WTC11 (cell line): ENCODE results near the gene HES3. TPM values are rescaled to one million over a fixed set of nuclear protein-coding genes. Genes with fewer than 3 reads are reported as not detected.

Experiments
- ATAC-seq: fragments of 200-7000 bp; cut with Tn5 transposase; 2 replicates; pipeline ENCODE4 v1.10.0; 2021; ENCODE audit warnings: mild to moderate bottlenecking, moderate library complexity
- CTCF ChIA-PET: fragments of 300-600 bp; sonication (Branson Sonifier 250); formaldehyde crosslinking; loops from one replicate; lab custom pipeline; 2021; ENCODE audit warnings: antibody characterized with exemption; lab: Charles Lee
- POLR2A ChIA-PET: fragments of 350-600 bp; sonication (Branson Sonifier 250); formaldehyde crosslinking; loops from one replicate; lab custom pipeline; 2021; ENCODE audit warnings: antibody characterized with exemption; lab: Charles Lee
- DNase-seq: peaks from one replicate; pipeline ENCODE4 v3.0.0; 2021; ENCODE audit warnings: low spot score
- H3K27ac Mint-ChIP-seq: 2 replicates; pipeline ENCODE4 v1.8.0; 2021; ENCODE audit warnings: mixed read lengths
- H3K27me3 Mint-ChIP-seq: 2 replicates; pipeline ENCODE4 v1.8.0; 2021; ENCODE audit warnings: low read depth, mild to moderate bottlenecking, moderate library complexity, mixed read lengths
- H3K36me3 Mint-ChIP-seq: 2 replicates; pipeline ENCODE4 v1.8.0; 2021; ENCODE audit warnings: mixed read lengths
- H3K4me1 Mint-ChIP-seq: 2 replicates; pipeline ENCODE4 v1.8.0; 2022; ENCODE audit warnings: mixed read lengths
- H3K4me3 Mint-ChIP-seq: 2 replicates; pipeline ENCODE4 v1.8.0; 2021; ENCODE audit warnings: mild to moderate bottlenecking, moderate library complexity, mixed read lengths
- H3K9me3 Mint-ChIP-seq: 2 replicates; pipeline ENCODE4 v1.8.0; 2021; ENCODE audit warnings: mixed read lengths
- ATF1 ChIP-seq: sonication (generic); formaldehyde crosslinking; IDR thresholded peaks from 2 replicates; pipeline ENCODE4 v1.8.1; 2023; ENCODE audit warnings: mild to moderate bottlenecking, moderate library complexity, missing genetic modification reagents
- CREB1 ChIP-seq: sonication (generic); formaldehyde crosslinking; IDR thresholded peaks from 2 replicates; pipeline ENCODE4 v1.8.0; 2023; ENCODE audit warnings: mild to moderate bottlenecking, missing genetic modification reagents
- E2F1 ChIP-seq: sonication (generic); formaldehyde crosslinking; IDR thresholded peaks from 2 replicates; pipeline ENCODE4 v1.8.0; 2022; ENCODE audit warnings: mild to moderate bottlenecking, missing genetic modification reagents
- E2F5 ChIP-seq: sonication (generic); formaldehyde crosslinking; IDR thresholded peaks from 2 replicates; pipeline ENCODE4 v1.8.1; 2022; ENCODE audit warnings: mild to moderate bottlenecking, moderate library complexity, missing genetic modification reagents
- FOXJ3 ChIP-seq: sonication (generic); formaldehyde crosslinking; IDR thresholded peaks from 2 replicates; pipeline ENCODE4 v1.9.0; 2021; ENCODE audit warnings: missing genetic modification reagents, mild to moderate bottlenecking, borderline replicate concordance
- FOXP1 ChIP-seq: sonication (generic); formaldehyde crosslinking; IDR thresholded peaks from 2 replicates; pipeline ENCODE4 v1.8.0; 2022; ENCODE audit warnings: missing genetic modification reagents, mild to moderate bottlenecking, moderate library complexity, borderline replicate concordance
- GABPB1 ChIP-seq: sonication (generic); formaldehyde crosslinking; IDR thresholded peaks from 2 replicates; pipeline ENCODE4 v1.8.1; 2023; ENCODE audit warnings: mild to moderate bottlenecking, missing genetic modification reagents
- IRF1 ChIP-seq: sonication (generic); formaldehyde crosslinking; IDR thresholded peaks from 2 replicates; pipeline ENCODE4 v1.8.0; 2023; ENCODE audit warnings: missing genetic modification reagents
- JAZF1 ChIP-seq: fragments of 250-450 bp; sonication (Bioruptor Pico); IDR thresholded peaks from 2 replicates; pipeline ENCODE4 v1.9.0; 2021; ENCODE audit warnings: moderate library complexity, mild to moderate bottlenecking, inconsistent platforms
- MXD4 ChIP-seq: fragments of 250-450 bp; sonication (Bioruptor Pico); IDR thresholded peaks from 2 replicates; pipeline ENCODE4 v1.8.0; 2021; ENCODE audit warnings: mild to moderate bottlenecking, moderate library complexity, borderline replicate concordance
- NFYB ChIP-seq: sonication (generic); formaldehyde crosslinking; conservative IDR thresholded peaks from 2 replicates; pipeline ENCODE4 v1.8.0; 2022; ENCODE audit warnings: low read depth, missing genetic modification reagents
- NR2C2 ChIP-seq: sonication (generic); formaldehyde crosslinking; IDR thresholded peaks from 2 replicates; pipeline ENCODE4 v1.8.0; 2022; ENCODE audit warnings: mild to moderate bottlenecking, missing genetic modification reagents
- SMAD3 ChIP-seq: sonication (generic); formaldehyde crosslinking; IDR thresholded peaks from 2 replicates; pipeline ENCODE4 v1.8.0; 2022; ENCODE audit warnings: missing genetic modification reagents, mild to moderate bottlenecking, borderline replicate concordance
- SOX15 ChIP-seq: fragments of 250-450 bp; sonication (Bioruptor Pico); IDR thresholded peaks from 2 replicates; pipeline ENCODE4 v1.9.0; 2021; ENCODE audit warnings: mild to moderate bottlenecking
- SP1 ChIP-seq: sonication (generic); formaldehyde crosslinking; conservative IDR thresholded peaks from 2 replicates; pipeline ENCODE4 v1.8.1; 2022; ENCODE audit warnings: missing genetic modification reagents
- TEAD1 ChIP-seq: sonication (generic); formaldehyde crosslinking; IDR thresholded peaks from 2 replicates; pipeline ENCODE4 v1.8.0; 2022; ENCODE audit warnings: mild to moderate bottlenecking, missing genetic modification reagents
- TEAD4 ChIP-seq: sonication (generic); formaldehyde crosslinking; IDR thresholded peaks from 2 replicates; pipeline ENCODE4 v1.8.0; 2022; ENCODE audit warnings: mild to moderate bottlenecking, missing genetic modification reagents
- TP53 ChIP-seq: sonication (generic); formaldehyde crosslinking; IDR thresholded peaks from 2 replicates; pipeline ENCODE4 v1.8.1; 2023; ENCODE audit warnings: mild to moderate bottlenecking, missing genetic modification reagents
- ZNF121 ChIP-seq: sonication (generic); formaldehyde crosslinking; IDR thresholded peaks from 2 replicates; pipeline ENCODE4 v1.8.0; 2023; ENCODE audit warnings: missing genetic modification reagents
- ZNF219 ChIP-seq: sonication (generic); formaldehyde crosslinking; IDR thresholded peaks from 2 replicates; pipeline ENCODE4 v1.8.0; 2023; ENCODE audit warnings: missing genetic modification reagents, mild to moderate bottlenecking, borderline replicate concordance
- total RNA-seq: library from RNA; stranded (reverse); gene quantifications from 3 replicates; pipeline ENCODE4 v1.2.3, GENCODE V29; 2021
- TF ChIP-seq, protein P1 (sequence below): fragments of 250-450 bp; sonication (Bioruptor Pico); IDR thresholded peaks from 2 replicates; pipeline ENCODE4 v1.9.0; 2021; ENCODE audit warnings: mild to moderate bottlenecking, borderline replicate concordance
- TF ChIP-seq, protein P2 (sequence below): sonication (generic); formaldehyde crosslinking; IDR thresholded peaks from 2 replicates; pipeline ENCODE4 v1.8.1; 2023; ENCODE audit warnings: mild to moderate bottlenecking, missing genetic modification reagents, moderate library complexity

HES3 gene
- total RNA-seq, 1 experiment from 2014 or later = 74.7 TPM

- H3K4me3 Mint-ChIP-seq = peak overlapping the region; percentile 85
- H3K4me1 Mint-ChIP-seq = peaks cover 44% of the 10 kb centered on the region
- TF ChIP-seq, protein P1, sequence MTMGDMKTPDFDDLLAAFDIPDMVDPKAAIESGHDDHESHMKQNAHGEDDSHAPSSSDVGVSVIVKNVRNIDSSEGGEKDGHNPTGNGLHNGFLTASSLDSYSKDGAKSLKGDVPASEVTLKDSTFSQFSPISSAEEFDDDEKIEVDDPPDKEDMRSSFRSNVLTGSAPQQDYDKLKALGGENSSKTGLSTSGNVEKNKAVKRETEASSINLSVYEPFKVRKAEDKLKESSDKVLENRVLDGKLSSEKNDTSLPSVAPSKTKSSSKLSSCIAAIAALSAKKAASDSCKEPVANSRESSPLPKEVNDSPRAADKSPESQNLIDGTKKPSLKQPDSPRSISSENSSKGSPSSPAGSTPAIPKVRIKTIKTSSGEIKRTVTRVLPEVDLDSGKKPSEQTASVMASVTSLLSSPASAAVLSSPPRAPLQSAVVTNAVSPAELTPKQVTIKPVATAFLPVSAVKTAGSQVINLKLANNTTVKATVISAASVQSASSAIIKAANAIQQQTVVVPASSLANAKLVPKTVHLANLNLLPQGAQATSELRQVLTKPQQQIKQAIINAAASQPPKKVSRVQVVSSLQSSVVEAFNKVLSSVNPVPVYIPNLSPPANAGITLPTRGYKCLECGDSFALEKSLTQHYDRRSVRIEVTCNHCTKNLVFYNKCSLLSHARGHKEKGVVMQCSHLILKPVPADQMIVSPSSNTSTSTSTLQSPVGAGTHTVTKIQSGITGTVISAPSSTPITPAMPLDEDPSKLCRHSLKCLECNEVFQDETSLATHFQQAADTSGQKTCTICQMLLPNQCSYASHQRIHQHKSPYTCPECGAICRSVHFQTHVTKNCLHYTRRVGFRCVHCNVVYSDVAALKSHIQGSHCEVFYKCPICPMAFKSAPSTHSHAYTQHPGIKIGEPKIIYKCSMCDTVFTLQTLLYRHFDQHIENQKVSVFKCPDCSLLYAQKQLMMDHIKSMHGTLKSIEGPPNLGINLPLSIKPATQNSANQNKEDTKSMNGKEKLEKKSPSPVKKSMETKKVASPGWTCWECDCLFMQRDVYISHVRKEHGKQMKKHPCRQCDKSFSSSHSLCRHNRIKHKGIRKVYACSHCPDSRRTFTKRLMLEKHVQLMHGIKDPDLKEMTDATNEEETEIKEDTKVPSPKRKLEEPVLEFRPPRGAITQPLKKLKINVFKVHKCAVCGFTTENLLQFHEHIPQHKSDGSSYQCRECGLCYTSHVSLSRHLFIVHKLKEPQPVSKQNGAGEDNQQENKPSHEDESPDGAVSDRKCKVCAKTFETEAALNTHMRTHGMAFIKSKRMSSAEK = no peak
- TF ChIP-seq SMAD3 (CRISPR knock-in tag) (no peak), FOXP1 (CRISPR knock-in tag) (no peak), ATF1 (no peak), NR2C2 (CRISPR knock-in tag) (no peak), MXD4 (CRISPR knock-in tag) (no peak), ZNF219 (CRISPR knock-in tag) (no peak), ZNF121 (CRISPR knock-in tag) (no peak), CREB1 (no peak), SP1 (CRISPR knock-in tag) (no peak), FOXJ3 (CRISPR knock-in tag) (no peak), TEAD4 (no peak), TEAD1 (CRISPR knock-in tag) (no peak), TP53 (CRISPR knock-in tag) (no peak), E2F5 (no peak), GABPB1 (CRISPR knock-in tag) (no peak), SOX15 (CRISPR knock-in tag) (no peak), NFYB (CRISPR knock-in tag) (no peak), E2F1 (CRISPR knock-in tag) (no peak)
- TF ChIP-seq, protein P2, sequence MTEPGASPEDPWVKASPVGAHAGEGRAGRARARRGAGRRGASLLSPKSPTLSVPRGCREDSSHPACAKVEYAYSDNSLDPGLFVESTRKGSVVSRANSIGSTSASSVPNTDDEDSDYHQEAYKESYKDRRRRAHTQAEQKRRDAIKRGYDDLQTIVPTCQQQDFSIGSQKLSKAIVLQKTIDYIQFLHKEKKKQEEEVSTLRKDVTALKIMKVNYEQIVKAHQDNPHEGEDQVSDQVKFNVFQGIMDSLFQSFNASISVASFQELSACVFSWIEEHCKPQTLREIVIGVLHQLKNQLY (CRISPR knock-in tag) = no peak
- ChIA-PET CTCF (interaction anchor here (0.6 to 21.4 kb wide), 6 partner anchors 9 to 188 kb away, joined by 3 to 489 read pairs (median 6); partner anchors contain the start of gene RNF207), POLR2A (interaction anchor here (1.0 to 4.6 kb wide), 4 partner anchors 10 to 29 kb away, joined by 3 to 22 read pairs (median 4); no protein-coding TSS in a partner anchor)
- no peaks in the 10 kb centered on the region for H3K27me3 Mint-ChIP-seq
- DNase-seq (no peak), ATAC-seq (no peak)
- H3K9me3 Mint-ChIP-seq = no peaks in the 10 kb centered on the region
- peaks cover 34% of the 10 kb centered on the region for H3K36me3 Mint-ChIP-seq
- H3K27ac Mint-ChIP-seq = peak overlapping the region; percentile 84
Measured at GRCh38 chr1:6235296-6235677, 8.7 kb upstream of the HES3 start.

DNA sequence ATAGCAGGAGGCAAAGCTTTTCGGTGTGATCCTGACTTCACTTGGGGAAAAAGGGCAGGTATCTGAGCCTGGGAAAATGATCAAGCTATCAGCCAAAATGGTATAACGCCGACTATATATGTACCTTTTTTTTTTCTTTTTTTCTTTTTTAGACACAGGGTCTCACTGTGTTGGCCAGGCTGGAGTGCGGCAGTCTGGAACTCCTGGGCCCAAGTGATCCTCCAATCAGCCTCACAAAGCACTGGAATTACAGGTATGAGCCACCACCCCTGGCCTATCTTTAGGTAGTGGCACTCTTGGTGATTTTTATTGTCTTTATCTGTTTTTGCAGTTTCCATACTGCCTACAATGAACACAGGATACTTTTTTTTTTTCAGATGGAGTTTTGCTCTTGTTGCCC is 6.9 kb upstream of the HES3 start:
- Mint-ChIP-seq H3K4me3 (peak overlapping the region; percentile 72; the same call in 1 of the 2 replicates), H3K27me3 (no peaks in the 10 kb centered on the region), H3K9me3 (no peaks in the 10 kb centered on the region), H3K36me3 (peaks cover 21% of the 10 kb centered on the region), H3K27ac (no peak overlapping the region), H3K4me1 (peaks cover 57% of the 10 kb centered on the region)
- no peak for DNase-seq
- no peak for ATAC-seq
- ChIA-PET CTCF (interaction anchor here (0.7 to 21.4 kb wide), 7 partner anchors 11 to 201 kb away, joined by 3 to 489 read pairs (median 21); partner anchors contain the start of genes GPR153, RNF207 and RPL22), POLR2A (interaction anchor here (4.6 kb wide), 1 partner anchor 10 kb away, joined by 22 read pairs; no protein-coding TSS in a partner anchor)
- TF ChIP-seq IRF1 (CRISPR knock-in tag) (no peak), JAZF1 (CRISPR knock-in tag) (no peak), ZNF121 (CRISPR knock-in tag) (peak; percentile 91)
